Measurements from ENCODE around the gene GRID1.
"Not testable (repeated sequence)": the region's sequence is repeated elsewhere in the genome, so short reads cannot be mapped to it uniquely, and the experiment has no call there.

The GRID1 gene

GRCh38 chr10:85720931-85721590, 645.5 kb downstream of the GRID1 start:
- no peak for DNase-seq (ENCODE audit: low spot score)

GRCh38 chr10:85719408-85719807, 647.2 kb downstream of the GRID1 start:
- no peak for DNase-seq (ENCODE audit: low spot score)

- no peak for DNase-seq (ENCODE audit: low spot score)
Observed at GRCh38 chr10:85713885-85714284, 652.7 kb downstream of the GRID1 start.

GRCh38 chr10:85702768-85703167, 663.8 kb downstream of the GRID1 start:
- DNase-seq (ENCODE audit: low spot score): no peak

- DNase-seq (ENCODE audit: low spot score): not testable (repeated sequence)
Observed at GRCh38 chr10:85699066-85699465, 667.5 kb downstream of the GRID1 start.

GRCh38 chr10:85696893-85697292, 669.7 kb downstream of the GRID1 start:
- DNase-seq (ENCODE audit: low spot score): no peak

GRCh38 chr10:85682621-85683020, 684.0 kb downstream of the GRID1 start:
- no peak for DNase-seq (ENCODE audit: low spot score)

GRCh38 chr10:85679710-85680109, 686.9 kb downstream of the GRID1 start:
- DNase-seq (ENCODE audit: low spot score): no peak

GRCh38 chr10:85679061-85679460, 687.5 kb downstream of the GRID1 start:
- DNase-seq (ENCODE audit: low spot score): no peak

- no peak for DNase-seq (ENCODE audit: low spot score)
Observed at GRCh38 chr10:85674851-85675250, 691.7 kb downstream of the GRID1 start.

GRCh38 chr10:85673270-85673669, 693.3 kb downstream of the GRID1 start:
- no peak for DNase-seq (ENCODE audit: low spot score)

- DNase-seq (ENCODE audit: low spot score): no peak
Observed at GRCh38 chr10:85671530-85671929, 695.1 kb downstream of the GRID1 start.

GRCh38 chr10:85668522-85668921, 698.1 kb downstream of the GRID1 start:
- no peak for DNase-seq (ENCODE audit: low spot score)

GRCh38 chr10:85667638-85668233, 698.9 kb downstream of the GRID1 start:
- DNase-seq (ENCODE audit: low spot score): no peak

GRCh38 chr10:85666987-85667386, 699.6 kb downstream of the GRID1 start:
- DNase-seq (ENCODE audit: low spot score): no peak

- DNase-seq (ENCODE audit: low spot score): no peak
Observed at GRCh38 chr10:85666102-85666501, 700.5 kb downstream of the GRID1 start.

- no peak for DNase-seq (ENCODE audit: low spot score)
Observed at GRCh38 chr10:85665681-85666080, 700.9 kb downstream of the GRID1 start.

GRCh38 chr10:85665078-85665477, 701.5 kb downstream of the GRID1 start:
- DNase-seq (ENCODE audit: low spot score): no peak

- DNase-seq (ENCODE audit: low spot score): no peak
Observed at GRCh38 chr10:85661123-85661522, 705.5 kb downstream of the GRID1 start.

- DNase-seq (ENCODE audit: low spot score): no peak
Observed at GRCh38 chr10:85659331-85659730, 707.3 kb downstream of the GRID1 start.

- no peak for DNase-seq (ENCODE audit: low spot score)
Observed at GRCh38 chr10:85658518-85658917, 708.1 kb downstream of the GRID1 start.

- DNase-seq (ENCODE audit: low spot score): no peak
Observed at GRCh38 chr10:85657476-85658113, 709.0 kb downstream of the GRID1 start.

- DNase-seq (ENCODE audit: low spot score): no peak
Observed at GRCh38 chr10:85655411-85655810, 711.2 kb downstream of the GRID1 start.

- DNase-seq (ENCODE audit: low spot score): no peak
Observed at GRCh38 chr10:85651497-85651882, 715.1 kb downstream of the GRID1 start.

Data from AG20443 (cell line).